MCF 10A (cell line): ENCODE results near the gene FNIP2. TPM values are rescaled to one million over a fixed set of nuclear protein-coding genes. Genes with fewer than 3 reads are reported as not detected.
A peak's percentile ranks its signal among the peaks of the same experiment; 100 is the strongest.

Experiments used
- BruUV-seq: library from RNA; stranded (reverse); fragments of 400-500 nt; replicated peaks from 2 replicates; lab custom pipeline; 2021; lab: Mats Ljungman, UMichigan
- CTCF ChIA-PET: fragments of 300-600 bp; sonication (Branson Sonifier 250); formaldehyde crosslinking; extraction: SDS; loops from one replicate; lab custom pipeline; 2021; ENCODE audit warnings: antibody characterized with exemption, inconsistent platforms; lab: Yijun Ruan, JAX
- POLR2A ChIA-PET: fragments of 300-600, 350-650 bp; sonication (Branson Sonifier 250); formaldehyde crosslinking; extraction: SDS; loops from one replicate; lab custom pipeline; 2020; ENCODE audit warnings: antibody characterized with exemption, inconsistent platforms; lab: Yijun Ruan, JAX
- DNase-seq: peaks from one replicate; pipeline ENCODE4 v3.0.0-alpha.2; 2018; ENCODE audit not compliant: unreplicated experiment
- H3K27ac Mint-ChIP-seq: one replicate; pipeline ENCODE4 v1.8.0; 2022; ENCODE audit warnings: mild to moderate bottlenecking, low read depth, mixed read lengths; ENCODE audit not compliant: unreplicated experiment
- H3K27me3 Mint-ChIP-seq: one replicate; pipeline ENCODE4 v1.8.0; 2022; ENCODE audit warnings: mixed read lengths; ENCODE audit not compliant: insufficient read depth, unreplicated experiment
- H3K36me3 Mint-ChIP-seq: one replicate; pipeline ENCODE4 v1.8.0; 2022; ENCODE audit warnings: mild to moderate bottlenecking, moderate library complexity, mixed read lengths; ENCODE audit not compliant: insufficient read depth, unreplicated experiment
- H3K4me1 Mint-ChIP-seq: one replicate; pipeline ENCODE4 v1.8.0; 2022; ENCODE audit warnings: mixed read lengths; ENCODE audit not compliant: insufficient read depth, unreplicated experiment
- H3K4me3 Mint-ChIP-seq: one replicate; pipeline ENCODE4 v1.8.0; 2022; ENCODE audit warnings: mild to moderate bottlenecking, moderate library complexity, mixed read lengths; ENCODE audit not compliant: unreplicated experiment
- H3K9me3 Mint-ChIP-seq: one replicate; pipeline ENCODE4 v1.8.0; 2022; ENCODE audit warnings: mixed read lengths; ENCODE audit not compliant: unreplicated experiment
- intact Hi-C: fragments of 100-400 bp; cut with micrococcal nuclease; formaldehyde crosslinking; loops from 2 replicates; pipeline ENCODE4 v1.14.1; 2022
- total RNA-seq: library from RNA; stranded (reverse); gene quantifications from 2 replicates; pipeline ENCODE4 v1.2.3, GENCODE V29; 2022
- TF ChIP-seq, protein P1 (sequence below): fragments of 200-600 bp; IDR thresholded peaks from one replicate; pipeline ENCODE4 v1.8.0; 2022; ENCODE audit warnings: antibody characterized with exemption, mild to moderate bottlenecking; ENCODE audit not compliant: unreplicated experiment

Gene FNIP2
- total RNA-seq, 1 experiment from 2014 or later: 6.4 TPM

- ChIA-PET POLR2A (interaction anchor here (0.6 to 0.7 kb wide), 2 partner anchors 9 to 134 kb away, joined by 3 read pairs; no protein-coding TSS in a partner anchor), CTCF (interaction anchor here (0.6 to 5.2 kb wide), 26 partner anchors 8 to 606 kb away, joined by 3 to 57 read pairs (median 4); no protein-coding TSS in a partner anchor)
- H3K27me3 Mint-ChIP-seq: no peaks in the 10 kb centered on the region
- no peak overlapping the region for H3K27ac Mint-ChIP-seq
- DNase-seq: no peak
- BruUV-seq: no TSS peak
- TF ChIP-seq, protein P1, sequence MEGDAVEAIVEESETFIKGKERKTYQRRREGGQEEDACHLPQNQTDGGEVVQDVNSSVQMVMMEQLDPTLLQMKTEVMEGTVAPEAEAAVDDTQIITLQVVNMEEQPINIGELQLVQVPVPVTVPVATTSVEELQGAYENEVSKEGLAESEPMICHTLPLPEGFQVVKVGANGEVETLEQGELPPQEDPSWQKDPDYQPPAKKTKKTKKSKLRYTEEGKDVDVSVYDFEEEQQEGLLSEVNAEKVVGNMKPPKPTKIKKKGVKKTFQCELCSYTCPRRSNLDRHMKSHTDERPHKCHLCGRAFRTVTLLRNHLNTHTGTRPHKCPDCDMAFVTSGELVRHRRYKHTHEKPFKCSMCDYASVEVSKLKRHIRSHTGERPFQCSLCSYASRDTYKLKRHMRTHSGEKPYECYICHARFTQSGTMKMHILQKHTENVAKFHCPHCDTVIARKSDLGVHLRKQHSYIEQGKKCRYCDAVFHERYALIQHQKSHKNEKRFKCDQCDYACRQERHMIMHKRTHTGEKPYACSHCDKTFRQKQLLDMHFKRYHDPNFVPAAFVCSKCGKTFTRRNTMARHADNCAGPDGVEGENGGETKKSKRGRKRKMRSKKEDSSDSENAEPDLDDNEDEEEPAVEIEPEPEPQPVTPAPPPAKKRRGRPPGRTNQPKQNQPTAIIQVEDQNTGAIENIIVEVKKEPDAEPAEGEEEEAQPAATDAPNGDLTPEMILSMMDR: no peak
- H3K4me3 Mint-ChIP-seq: no peak overlapping the region
- no peaks in the 10 kb centered on the region for H3K9me3 Mint-ChIP-seq
- intact Hi-C loops: loop anchor here (1.0 to 10.0 kb wide), 4 partner anchors 119 to 596 kb away; partner anchors contain the start of gene PPID
- H3K4me1 Mint-ChIP-seq: no peaks in the 10 kb centered on the region
- H3K36me3 Mint-ChIP-seq: no peaks in the 10 kb centered on the region
Measured at GRCh38 chr4:158849681-158850080, 80.9 kb downstream of the FNIP2 start.

DNA sequence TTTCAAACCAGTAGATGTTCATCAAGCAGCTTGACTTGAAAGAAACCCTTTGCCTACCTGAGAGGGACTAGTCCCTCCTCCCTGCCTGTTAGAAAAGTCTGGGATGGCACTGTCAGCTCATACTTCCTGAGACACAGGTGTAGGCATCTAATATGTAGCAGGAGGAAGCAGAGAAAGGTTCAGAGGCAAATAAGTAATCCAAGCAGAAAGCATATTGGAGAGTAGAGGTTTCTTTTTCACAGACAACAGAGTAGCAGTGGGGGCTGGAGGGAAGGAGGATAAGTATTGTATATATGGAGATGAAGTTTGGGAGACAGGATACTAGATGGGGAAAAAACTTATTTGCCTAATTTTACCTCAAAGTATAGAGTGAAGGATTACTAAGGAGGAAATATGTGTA is 81.5 kb downstream of the FNIP2 start:
- TF ChIP-seq, protein P1: no peak
- intact Hi-C loops: loop anchor here (1.0 to 10.0 kb wide), 4 partner anchors 120 to 597 kb away; partner anchors contain the start of gene PPID
- CTCF ChIA-PET: interaction anchor here (0.6 to 5.2 kb wide), 21 partner anchors 8 to 607 kb away, joined by 3 to 57 read pairs (median 4); no protein-coding TSS in a partner anchor
- no peak overlapping the region for H3K27ac Mint-ChIP-seq
- H3K36me3 Mint-ChIP-seq: peaks cover 5% of the 10 kb centered on the region
- no peaks in the 10 kb centered on the region for H3K4me1 Mint-ChIP-seq
- no TSS peak for BruUV-seq
- H3K27me3 Mint-ChIP-seq: no peaks in the 10 kb centered on the region
- H3K9me3 Mint-ChIP-seq: no peaks in the 10 kb centered on the region
- POLR2A ChIA-PET: interaction anchor here (0.7 to 2.1 kb wide), 2 partner anchors 10 to 127 kb away, joined by 3 to 7 read pairs; partner anchors contain the start of gene PPID
- DNase-seq: no peak
- no peak overlapping the region for H3K4me3 Mint-ChIP-seq

DNA sequence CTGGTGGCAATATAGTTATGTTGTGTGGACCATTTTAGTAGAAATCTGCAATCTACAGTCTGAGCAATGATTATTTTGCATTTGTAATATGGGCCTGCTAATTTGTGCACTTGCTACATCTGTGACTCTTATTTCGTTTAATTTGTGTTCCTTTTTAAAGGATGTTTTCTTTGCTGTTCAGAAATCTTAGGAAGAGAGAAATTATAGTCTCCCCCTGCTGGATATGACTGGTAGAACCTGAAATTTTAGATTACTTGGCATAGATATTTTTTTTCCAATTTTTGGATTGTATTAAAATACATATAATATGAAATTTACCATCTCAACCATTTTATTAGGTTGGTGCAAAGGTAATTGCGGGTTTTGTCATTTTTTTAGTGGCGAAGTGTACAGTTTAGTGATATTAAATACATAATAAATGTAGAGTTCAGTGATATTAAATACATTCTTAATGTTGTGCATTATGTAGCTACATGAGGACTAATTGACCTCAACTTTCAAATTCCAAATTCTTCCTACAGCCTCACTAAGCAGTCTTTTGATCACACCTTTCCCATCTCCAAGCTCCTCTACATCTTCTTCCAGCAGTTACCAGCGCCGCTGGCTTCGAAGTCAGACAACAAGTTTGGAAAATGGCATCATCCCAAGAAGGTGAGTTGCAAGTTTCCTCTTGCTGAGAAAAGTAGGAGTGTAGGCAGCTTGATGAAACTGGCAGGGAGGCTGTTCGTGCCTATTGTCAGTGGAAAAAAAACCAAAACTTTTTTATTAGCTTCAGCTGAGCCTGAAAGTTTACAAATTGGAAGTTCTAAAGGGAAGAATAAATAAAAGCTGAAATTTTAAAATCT is 82.2 kb downstream of the FNIP2 start:
- POLR2A ChIA-PET: interaction anchor here (0.5 to 2.1 kb wide), 4 partner anchors 54 to 141 kb away, joined by 3 to 7 read pairs (median 3); partner anchors contain the start of gene PPID
- H3K4me3 Mint-ChIP-seq: no peak overlapping the region
- CTCF ChIA-PET: interaction anchor here (0.6 to 5.3 kb wide), 45 partner anchors 9 to 1329 kb away, joined by 3 to 57 read pairs (median 4); partner anchors contain the start of gene PPID
- intact Hi-C loops: loop anchor here (1.0 to 10.0 kb wide), 4 partner anchors 121 to 598 kb away; partner anchors contain the start of gene PPID
- H3K27me3 Mint-ChIP-seq: no peaks in the 10 kb centered on the region
- H3K36me3 Mint-ChIP-seq: peaks cover 5% of the 10 kb centered on the region
- no peaks in the 10 kb centered on the region for H3K9me3 Mint-ChIP-seq
- peak; percentile 35 for DNase-seq
- H3K27ac Mint-ChIP-seq: no peak overlapping the region
- H3K4me1 Mint-ChIP-seq: no peaks in the 10 kb centered on the region
- no TSS peak for BruUV-seq
- TF ChIP-seq, protein P1: peak; percentile 58

DNA sequence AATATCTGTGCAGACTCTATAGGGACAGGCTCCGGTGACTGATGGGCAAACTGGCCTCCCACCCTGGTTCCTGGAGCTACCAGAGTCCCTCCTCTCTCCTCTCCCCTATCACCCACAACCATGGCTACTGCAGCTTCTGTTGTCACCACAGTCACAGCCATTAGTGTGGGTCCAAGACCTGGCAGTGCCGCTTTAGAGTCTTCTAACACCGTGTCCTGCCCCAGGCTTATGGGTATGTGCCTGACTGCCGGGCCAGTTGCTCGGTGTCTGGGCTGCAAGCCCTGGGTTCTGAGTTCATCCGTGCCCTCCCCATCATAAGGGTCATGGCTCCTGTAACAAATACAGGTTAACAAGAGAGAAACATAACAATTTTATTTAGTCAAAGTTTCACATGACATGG is 85.4 kb downstream of the FNIP2 start:
- H3K36me3 Mint-ChIP-seq: peaks cover 5% of the 10 kb centered on the region
- no peak overlapping the region for H3K4me3 Mint-ChIP-seq
- no peaks in the 10 kb centered on the region for H3K9me3 Mint-ChIP-seq
- no peak overlapping the region for H3K27ac Mint-ChIP-seq
- TF ChIP-seq, protein P1: no peak
- no peaks in the 10 kb centered on the region for H3K4me1 Mint-ChIP-seq
- BruUV-seq: no TSS peak
- no peaks in the 10 kb centered on the region for H3K27me3 Mint-ChIP-seq
- intact Hi-C loops: loop anchor here (10.0 kb wide), 1 partner anchor 461 kb away; no protein-coding TSS in a partner anchor
- ChIA-PET CTCF (interaction anchor here (0.6 to 5.3 kb wide), 7 partner anchors 13 to 349 kb away, joined by 3 to 57 read pairs (median 6); no protein-coding TSS in a partner anchor), POLR2A (interaction anchor here (1.0 kb wide), 1 partner anchor 157 kb away, joined by 3 read pairs; no protein-coding TSS in a partner anchor)
- DNase-seq: no peak
